Effector memory CD4-positive, alpha-beta T cell (primary cell): ENCODE measurements around the gene XPC.
"Not testable (repeated sequence)": the region's sequence is repeated elsewhere in the genome, so short reads cannot be mapped to it uniquely, and the experiment has no call there.

ENCODE experiments used
- DNase-seq, 3 donors: peaks; one replicate each; pipeline ENCODE4 v3.0.0-alpha.2; 2020
- H3K27ac ChIP-seq: 2 replicates; pipeline ENCODE4 v1.7.0; 2013; ENCODE audit warnings: mild to moderate bottlenecking, low read length, moderate library complexity; ENCODE audit not compliant: insufficient read depth, poor library complexity, severe bottlenecking
- H3K27me3 ChIP-seq: replicated peaks from 2 replicates; pipeline ENCODE4 v1.7.0; 2013; ENCODE audit warnings: mild to moderate bottlenecking, low read length; ENCODE audit not compliant: insufficient read depth, control insufficient read depth, poor library complexity, severe bottlenecking
- H3K36me3 ChIP-seq: 2 replicates; pipeline ENCODE4 v1.7.0; 2013; ENCODE audit warnings: mild to moderate bottlenecking, low read length, moderate library complexity; ENCODE audit not compliant: control insufficient read depth, insufficient read depth
- H3K4me1 ChIP-seq: 2 replicates; pipeline ENCODE4 v1.7.0; 2013; ENCODE audit warnings: low read length, mild to moderate bottlenecking; ENCODE audit not compliant: control insufficient read depth, insufficient read depth, poor library complexity, severe bottlenecking
- H3K4me3 ChIP-seq: 2 replicates; pipeline ENCODE4 v1.7.0; 2013; ENCODE audit warnings: low read length, low read depth, mild to moderate bottlenecking; ENCODE audit not compliant: insufficient read depth, poor library complexity, severe bottlenecking
- H3K9me3 ChIP-seq: 2 replicates; pipeline ENCODE4 v1.7.0; 2013; ENCODE audit warnings: mild to moderate bottlenecking, low read length, moderate library complexity; ENCODE audit not compliant: control insufficient read depth
- total RNA-seq, 3 donors: gene quantifications; one replicate each; lab custom pipeline; 2026; lab: John Stamatoyannopoulos, UW

Gene XPC
- total RNA-seq: 87.8 to 111 (median 93.3) reads per million in 3 donors

DNA sequence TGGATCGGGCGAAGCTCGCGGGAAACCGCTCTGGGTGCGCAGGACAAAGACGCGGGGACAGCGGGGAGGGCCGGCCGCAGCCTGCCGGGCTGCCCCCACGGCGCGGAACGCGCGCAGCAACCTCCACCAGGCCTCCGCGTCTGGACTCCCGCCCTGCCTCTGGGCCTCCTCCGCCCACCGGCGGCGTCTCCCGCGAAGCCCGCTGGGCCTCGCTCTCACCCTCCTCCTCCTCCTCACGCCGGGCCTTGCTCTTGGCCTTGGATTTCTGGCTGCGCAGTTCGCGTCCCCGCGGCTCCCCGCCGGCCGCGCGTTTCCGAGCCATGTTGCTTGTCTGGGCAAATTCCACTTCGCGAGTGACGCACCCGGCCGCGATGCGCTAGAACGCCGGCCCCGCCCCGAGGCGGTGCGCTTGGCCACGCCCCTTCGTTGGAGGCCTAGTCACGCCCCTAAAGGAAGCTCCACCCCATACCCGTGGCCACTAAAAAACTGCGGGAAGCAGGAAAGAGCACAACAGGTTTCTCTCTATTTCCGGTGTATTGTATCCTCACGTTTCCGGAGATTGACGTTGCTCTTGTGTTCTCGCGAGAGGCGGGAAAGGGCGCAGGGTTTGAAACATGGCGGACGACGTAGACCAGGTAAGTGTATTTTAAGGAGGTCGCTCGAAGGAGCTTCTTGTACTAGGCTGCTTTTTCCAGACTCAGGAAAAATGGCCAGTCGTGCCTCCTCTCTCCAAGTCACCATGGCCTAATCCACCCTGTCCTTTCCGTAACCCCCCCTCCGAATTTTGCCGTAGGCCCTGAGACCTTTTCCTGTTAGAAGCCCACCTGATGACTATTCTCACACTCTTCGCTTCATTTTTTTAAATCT is at the start of gene XPC, which contains the start of gene LSM3:
Gene XPC, minus strand, starts transcription at position 355 of the 867 bp plus-strand sequence. Its CDS starts 33 bp downstream, at position 322.
Gene LSM3, plus strand, starts transcription at position 571 of the 867 bp plus-strand sequence. Its CDS starts 44 bp downstream, at position 615.
- H3K27ac ChIP-seq: peak within 1 kb of the TSS; percentile 97
- peaks cover 47% of the 10 kb centered on the region for H3K4me1 ChIP-seq
- H3K27me3 ChIP-seq: no peaks in the 10 kb centered on the region
- peaks cover 17% of the 10 kb centered on the region for H3K36me3 ChIP-seq
- H3K9me3 ChIP-seq: no peaks in the 10 kb centered on the region
- H3K4me3 ChIP-seq: peak within 1 kb of the TSS; percentile 84
- peak; percentile 97 to 98 (median 97) for DNase-seq

DNA sequence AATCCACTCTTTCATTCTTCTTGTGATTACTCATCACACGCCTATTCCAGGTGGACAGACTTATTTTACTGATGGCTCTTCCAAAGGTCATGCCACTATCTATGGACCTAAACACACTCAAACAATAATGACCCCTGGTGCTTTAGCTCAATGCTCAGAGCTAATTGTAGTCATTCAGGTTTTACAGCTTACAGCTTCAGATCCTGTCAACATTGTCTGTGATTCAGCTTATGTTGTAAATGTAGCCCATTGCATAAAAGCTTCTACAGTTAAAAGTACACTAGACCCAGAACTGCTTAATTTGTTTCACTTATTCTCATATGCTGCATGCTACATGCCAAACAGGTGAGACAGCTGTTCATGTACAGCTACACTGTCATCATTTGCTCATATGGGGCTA is 49.5 kb upstream of the XPC start:
- H3K4me1 ChIP-seq: peaks cover 2% of the 10 kb centered on the region
- H3K27ac ChIP-seq: no peak overlapping the region
- no peaks in the 10 kb centered on the region for H3K36me3 ChIP-seq
- H3K9me3 ChIP-seq: no peaks in the 10 kb centered on the region
- no peak for DNase-seq
- no peak overlapping the region for H3K4me3 ChIP-seq
- H3K27me3 ChIP-seq: peaks cover 3% of the 10 kb centered on the region

DNA sequence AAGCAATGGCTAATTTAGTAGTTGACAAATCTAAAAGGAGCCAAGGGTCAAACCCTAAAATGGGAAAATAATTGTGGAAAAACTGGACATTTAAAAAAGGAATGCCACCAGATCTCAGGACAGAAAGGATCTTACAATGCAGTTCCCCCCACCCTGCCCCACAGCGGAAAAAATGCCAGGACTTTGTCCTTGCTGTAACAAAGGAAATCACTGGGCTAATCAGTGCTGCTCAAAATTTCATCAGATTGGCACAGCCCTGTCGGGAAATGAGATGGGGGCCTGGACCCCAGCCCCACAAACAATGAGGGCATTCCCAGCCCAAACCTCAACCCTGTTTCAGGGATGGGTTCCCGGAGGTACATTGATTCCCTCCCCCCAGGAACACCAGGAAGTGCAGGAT is 48.0 kb upstream of the XPC start:
- not testable (repeated sequence) for H3K27ac ChIP-seq, DNase-seq, H3K9me3 ChIP-seq, H3K4me3 ChIP-seq, H3K36me3 ChIP-seq, H3K27me3 ChIP-seq, H3K4me1 ChIP-seq

DNA sequence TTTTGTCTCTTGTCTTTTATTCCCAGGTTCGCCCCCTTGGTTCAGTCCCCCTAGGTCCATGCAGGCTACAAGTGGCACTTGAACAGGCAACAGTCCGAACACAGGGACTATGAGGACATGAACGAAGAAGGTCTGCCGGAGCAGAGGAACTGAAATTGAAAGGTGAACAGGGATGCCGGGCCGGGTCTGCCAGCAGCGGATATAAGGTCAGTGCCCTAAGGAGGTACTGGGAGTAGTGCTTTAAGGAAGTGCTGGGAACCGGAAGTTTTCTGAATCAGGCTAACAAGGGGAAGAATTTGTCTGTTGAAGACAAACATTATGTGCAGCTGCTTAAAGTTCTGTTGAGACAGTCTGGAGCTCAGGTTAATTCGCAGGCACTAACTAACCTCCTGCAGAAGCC is 47.0 kb upstream of the XPC start:
- Histone ChIP-seq H3K27me3 (peaks cover 3% of the 10 kb centered on the region), H3K36me3 (no peaks in the 10 kb centered on the region), H3K4me3 (no peak overlapping the region), H3K4me1 (no peaks in the 10 kb centered on the region), H3K27ac (no peak overlapping the region), H3K9me3 (no peaks in the 10 kb centered on the region)
- no peak for DNase-seq

DNA sequence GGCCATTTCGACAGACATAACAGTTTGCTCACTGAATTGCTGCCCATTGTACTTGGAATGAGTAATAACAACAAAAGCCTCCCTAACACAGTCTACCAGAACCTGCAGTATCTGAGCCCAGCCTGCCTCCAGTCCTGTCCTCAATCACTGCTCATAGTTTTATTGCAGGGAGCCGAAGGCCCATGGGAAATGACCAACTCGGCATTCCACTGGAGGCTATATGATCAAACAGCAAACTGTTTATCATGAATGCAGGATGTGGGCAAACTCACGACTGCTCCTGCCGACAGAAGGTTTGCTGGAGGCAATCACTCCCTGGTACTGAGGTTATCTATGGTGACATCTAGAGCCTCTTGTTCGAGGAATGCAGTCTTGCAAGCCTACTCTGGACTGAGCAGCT is 46.5 kb upstream of the XPC start:
- no peak for DNase-seq
- Histone ChIP-seq H3K4me1 (no peaks in the 10 kb centered on the region), H3K27ac (no peak overlapping the region)

DNA sequence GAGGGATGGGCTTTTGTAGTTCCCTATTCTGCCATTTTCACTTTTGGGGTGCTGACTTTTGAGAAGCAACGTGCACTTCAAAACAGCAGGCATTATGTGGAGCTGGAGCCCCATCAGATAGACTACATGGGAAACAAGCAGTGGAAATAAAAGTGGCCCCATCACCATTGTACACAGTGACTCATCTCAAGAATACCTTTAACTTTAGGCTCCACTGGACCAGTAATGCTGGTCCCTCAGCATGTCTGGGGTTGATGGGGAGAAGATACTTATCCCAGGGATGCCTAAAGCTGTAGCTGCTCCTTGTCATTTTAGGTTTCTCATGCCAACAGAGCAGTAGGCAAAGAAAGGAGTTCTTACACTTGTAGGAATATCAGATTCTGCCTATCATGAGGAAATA is 45.2 kb upstream of the XPC start:
- Histone ChIP-seq H3K27me3 (peaks cover 3% of the 10 kb centered on the region), H3K36me3 (no peaks in the 10 kb centered on the region), H3K9me3 (no peaks in the 10 kb centered on the region), H3K27ac (no peak overlapping the region), H3K4me1 (no peaks in the 10 kb centered on the region), H3K4me3 (no peak overlapping the region)
- no peak for DNase-seq

More for the DNA sequence above, 46.5 kb upstream of the XPC start:
- Histone ChIP-seq H3K9me3 (no peaks in the 10 kb centered on the region), H3K4me3 (no peak overlapping the region), H3K36me3 (no peaks in the 10 kb centered on the region), H3K27me3 (peaks cover 3% of the 10 kb centered on the region)

DNA sequence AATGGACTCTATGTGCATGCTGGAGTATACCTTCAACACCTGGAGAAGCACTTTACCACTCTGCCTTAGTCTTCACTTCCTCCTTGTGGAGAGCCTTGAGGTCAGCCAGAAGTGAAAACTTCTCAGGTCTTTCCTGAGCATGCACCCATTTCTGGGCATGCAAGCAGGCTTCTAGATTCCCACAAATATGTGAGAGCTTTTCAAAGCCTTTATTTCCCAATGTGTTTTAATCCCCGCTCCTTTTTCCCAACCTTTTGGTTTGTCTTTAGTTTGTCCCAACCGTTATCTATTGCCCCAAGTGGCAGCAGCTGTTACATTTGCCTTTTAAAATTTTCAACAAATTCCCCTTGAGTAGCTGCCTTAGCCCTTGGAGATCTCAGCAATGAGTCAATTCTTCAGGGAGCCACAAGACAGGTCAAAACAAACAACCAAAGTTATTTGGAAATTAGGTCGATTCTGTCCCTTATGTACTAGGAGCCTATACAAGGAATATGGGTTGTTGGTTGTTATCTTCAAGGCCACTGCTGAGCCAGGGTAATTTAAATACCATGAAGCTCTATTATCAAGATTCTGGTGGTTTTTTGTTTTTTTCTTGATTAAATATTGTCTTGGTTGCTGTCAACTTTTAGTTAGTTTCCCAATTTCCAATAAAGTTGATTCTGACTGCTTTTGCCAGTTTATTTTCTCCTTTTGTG is 44.6 kb upstream of the XPC start:
- no peak for DNase-seq
- H3K4me1 ChIP-seq: no peaks in the 10 kb centered on the region

DNA sequence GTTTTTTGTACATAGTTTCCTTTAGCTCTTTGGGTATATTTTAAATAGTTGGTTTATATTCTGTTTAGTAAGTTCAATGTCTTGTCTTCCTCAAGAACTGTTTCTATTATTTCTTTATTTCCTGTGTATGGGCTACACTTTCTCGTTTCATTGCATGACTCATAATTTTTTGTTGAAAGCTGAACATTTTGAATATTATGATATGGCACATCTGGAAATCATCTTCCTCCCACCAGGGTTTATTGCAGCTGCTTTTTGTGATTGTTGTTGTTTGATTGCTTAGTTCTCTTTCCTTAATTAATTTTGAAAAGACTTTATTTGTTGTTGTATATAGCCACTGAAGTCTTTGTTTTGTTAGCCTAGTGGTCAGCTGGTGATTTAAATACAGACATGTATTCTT is 44.1 kb upstream of the XPC start:
- H3K9me3 ChIP-seq: no peaks in the 10 kb centered on the region
- no peak overlapping the region for H3K27ac ChIP-seq
- no peak overlapping the region for H3K4me3 ChIP-seq
- H3K36me3 ChIP-seq: no peaks in the 10 kb centered on the region
- no peak for DNase-seq
- H3K27me3 ChIP-seq: peaks cover 3% of the 10 kb centered on the region
- H3K4me1 ChIP-seq: no peaks in the 10 kb centered on the region

More for the DNA sequence above, 44.6 kb upstream of the XPC start:
- Histone ChIP-seq H3K9me3 (no peaks in the 10 kb centered on the region), H3K27me3 (peaks cover 3% of the 10 kb centered on the region), H3K36me3 (no peaks in the 10 kb centered on the region), H3K4me3 (no peak overlapping the region), H3K27ac (no peak overlapping the region)

DNA sequence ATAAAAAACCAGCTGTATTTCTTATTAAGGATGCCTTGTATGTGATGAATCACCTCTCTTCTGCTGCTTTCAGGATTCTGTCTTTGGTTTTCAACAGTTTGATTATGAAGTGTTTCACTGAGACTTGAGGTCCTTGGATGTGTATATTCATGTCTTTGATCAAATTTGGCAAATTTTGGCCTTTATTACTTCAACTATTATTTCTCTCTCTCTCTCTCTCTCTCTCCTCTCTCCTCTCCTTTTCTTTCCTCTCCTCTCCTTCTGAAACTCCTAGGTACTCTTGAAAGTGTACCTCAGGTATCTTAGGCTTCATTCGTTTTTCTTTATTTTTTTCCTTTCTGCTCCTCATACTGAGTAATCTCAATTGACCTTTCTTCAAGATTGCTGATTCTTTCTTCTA is 43.5 kb upstream of the XPC start:
- H3K27ac ChIP-seq: no peak overlapping the region
- peaks cover 3% of the 10 kb centered on the region for H3K27me3 ChIP-seq
- no peaks in the 10 kb centered on the region for H3K4me1 ChIP-seq
- DNase-seq: no peak
- no peaks in the 10 kb centered on the region for H3K36me3 ChIP-seq
- no peaks in the 10 kb centered on the region for H3K9me3 ChIP-seq
- H3K4me3 ChIP-seq: no peak overlapping the region

DNA sequence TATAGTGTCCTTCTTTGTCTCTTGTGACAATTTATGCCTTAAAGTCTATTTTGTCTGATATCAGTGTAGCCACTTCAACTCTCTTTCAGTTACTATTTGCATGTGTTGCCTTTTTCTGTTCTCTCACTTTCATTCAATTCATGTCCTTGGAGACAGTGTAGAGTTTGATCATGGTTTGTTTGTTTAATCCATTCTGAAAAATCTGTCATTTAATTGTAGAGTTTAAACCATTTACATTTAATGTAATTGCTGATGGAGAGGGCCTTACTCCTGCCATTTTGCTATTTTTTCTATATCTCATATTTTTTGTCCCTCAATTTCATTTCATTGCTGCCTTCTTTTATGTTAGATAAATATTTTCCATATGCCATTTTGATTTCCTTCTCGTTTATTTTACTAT is 42.5 kb upstream of the XPC start:
- H3K36me3 ChIP-seq: no peaks in the 10 kb centered on the region
- no peaks in the 10 kb centered on the region for H3K4me1 ChIP-seq
- no peak for DNase-seq
- peaks cover 3% of the 10 kb centered on the region for H3K27me3 ChIP-seq
- H3K4me3 ChIP-seq: no peak overlapping the region
- no peaks in the 10 kb centered on the region for H3K9me3 ChIP-seq
- no peak overlapping the region for H3K27ac ChIP-seq
